ENCODE results near the gene DES.

DNA sequence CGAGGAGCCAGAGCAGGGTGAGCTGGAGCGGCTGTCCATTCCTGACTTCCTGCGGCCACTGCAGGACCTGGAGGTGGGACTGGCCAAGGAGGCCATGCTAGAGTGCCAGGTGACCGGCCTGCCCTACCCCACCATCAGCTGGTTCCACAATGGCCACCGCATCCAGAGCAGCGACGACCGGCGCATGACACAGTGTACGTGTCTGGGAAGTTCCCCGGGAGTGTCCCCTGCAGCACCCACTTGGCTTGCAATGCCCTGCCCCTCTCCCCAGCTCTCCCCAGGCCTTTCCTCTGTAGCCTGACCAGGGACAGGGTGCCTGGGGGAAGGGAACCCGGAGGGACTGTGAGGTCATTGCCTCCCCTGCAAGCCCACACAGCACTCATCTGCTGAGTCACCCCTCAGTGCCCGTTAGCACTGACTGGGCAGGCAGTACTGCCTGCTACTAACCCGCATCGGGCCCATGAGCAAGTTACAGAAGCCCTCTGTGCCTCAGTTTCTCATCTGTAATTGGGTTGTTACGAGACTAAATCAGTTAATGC lies 51.1 kb downstream of the DES start:
- TF ChIP-seq, protein P1, sequence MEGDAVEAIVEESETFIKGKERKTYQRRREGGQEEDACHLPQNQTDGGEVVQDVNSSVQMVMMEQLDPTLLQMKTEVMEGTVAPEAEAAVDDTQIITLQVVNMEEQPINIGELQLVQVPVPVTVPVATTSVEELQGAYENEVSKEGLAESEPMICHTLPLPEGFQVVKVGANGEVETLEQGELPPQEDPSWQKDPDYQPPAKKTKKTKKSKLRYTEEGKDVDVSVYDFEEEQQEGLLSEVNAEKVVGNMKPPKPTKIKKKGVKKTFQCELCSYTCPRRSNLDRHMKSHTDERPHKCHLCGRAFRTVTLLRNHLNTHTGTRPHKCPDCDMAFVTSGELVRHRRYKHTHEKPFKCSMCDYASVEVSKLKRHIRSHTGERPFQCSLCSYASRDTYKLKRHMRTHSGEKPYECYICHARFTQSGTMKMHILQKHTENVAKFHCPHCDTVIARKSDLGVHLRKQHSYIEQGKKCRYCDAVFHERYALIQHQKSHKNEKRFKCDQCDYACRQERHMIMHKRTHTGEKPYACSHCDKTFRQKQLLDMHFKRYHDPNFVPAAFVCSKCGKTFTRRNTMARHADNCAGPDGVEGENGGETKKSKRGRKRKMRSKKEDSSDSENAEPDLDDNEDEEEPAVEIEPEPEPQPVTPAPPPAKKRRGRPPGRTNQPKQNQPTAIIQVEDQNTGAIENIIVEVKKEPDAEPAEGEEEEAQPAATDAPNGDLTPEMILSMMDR (conservative IDR thresholded peaks at IDR 0.05; ENCODE audit: low read depth, low read length), result no peak
- TF ChIP-seq EZH2phosphoT487 (IDR thresholded peaks at IDR 0.05; ENCODE audit: borderline replicate concordance, low read length), result no peak
- no peak for TF ChIP-seq EZH2 (IDR thresholded peaks at IDR 0.05; ENCODE audit: low read length, unreplicated experiment)
